ENCODE measurements around the gene SH3GLB2.
A peak's percentile ranks its signal among the peaks of the same experiment; 100 is the strongest.

SH3GLB2 gene

GRCh38 chr9:129028192-129028966 lies at the start of gene SH3GLB2:
TSS of gene SH3GLB2 (minus strand) at chr9:129028331. CDS start at chr9:129028154, 177 bp downstream.
- peak; percentile 78 to 92 for DNase-seq

DNA sequence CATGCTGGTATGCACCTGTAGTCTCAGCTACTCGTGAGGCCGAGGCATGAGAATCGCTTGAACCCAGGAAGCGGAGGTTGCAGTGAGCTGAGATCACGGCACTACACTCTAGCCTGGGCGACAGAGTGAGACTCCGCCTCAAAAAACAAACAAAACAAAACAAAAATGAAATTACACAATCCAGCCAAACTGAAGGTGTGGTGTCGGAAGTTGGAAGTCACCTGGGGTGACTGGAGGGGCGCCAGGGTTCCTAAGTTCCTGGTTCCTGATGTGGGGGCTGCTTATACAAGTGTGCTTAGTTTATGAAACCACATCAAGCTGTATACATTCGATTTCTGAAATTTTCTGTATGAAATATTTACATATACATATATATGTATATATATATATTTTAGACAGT lies 49.1 kb upstream of the SH3GLB2 start:
- no peak for DNase-seq

- no peak for DNase-seq
Measured at GRCh38 chr9:129076640-129077037, 48.5 kb upstream of the SH3GLB2 start.

- DNase-seq, result no peak
Measured at GRCh38 chr9:129075996-129076639, 48.0 kb upstream of the SH3GLB2 start.

GRCh38 chr9:129074106-129074505 lies 46.0 kb upstream of the SH3GLB2 start:
- no peak for DNase-seq

GRCh38 chr9:129073404-129073803 lies 45.3 kb upstream of the SH3GLB2 start:
- DNase-seq, result no peak

DNA sequence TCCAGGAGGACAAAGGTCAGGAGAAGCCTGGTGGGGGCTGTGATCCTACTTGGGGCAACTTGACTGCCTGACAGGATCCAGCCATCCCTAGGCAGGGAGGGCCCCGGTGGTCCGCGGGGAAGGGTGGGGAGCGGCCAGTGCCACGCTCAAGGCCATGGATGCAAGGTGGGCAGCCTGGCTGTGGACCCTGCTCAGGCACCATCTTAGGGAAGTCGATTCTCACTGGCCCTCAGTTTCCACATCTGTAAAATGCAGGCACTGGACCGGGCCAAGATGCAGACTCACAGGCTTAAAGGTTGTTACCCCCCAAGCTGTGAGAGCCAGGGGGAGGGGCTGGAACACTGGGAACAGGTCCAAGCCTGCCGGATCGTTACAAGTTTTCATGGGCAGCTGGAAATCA lies 44.0 kb upstream of the SH3GLB2 start:
- DNase-seq, result no peak

GRCh38 chr9:129071526-129072126 lies 43.5 kb upstream of the SH3GLB2 start:
- DNase-seq, result no peak

DNA sequence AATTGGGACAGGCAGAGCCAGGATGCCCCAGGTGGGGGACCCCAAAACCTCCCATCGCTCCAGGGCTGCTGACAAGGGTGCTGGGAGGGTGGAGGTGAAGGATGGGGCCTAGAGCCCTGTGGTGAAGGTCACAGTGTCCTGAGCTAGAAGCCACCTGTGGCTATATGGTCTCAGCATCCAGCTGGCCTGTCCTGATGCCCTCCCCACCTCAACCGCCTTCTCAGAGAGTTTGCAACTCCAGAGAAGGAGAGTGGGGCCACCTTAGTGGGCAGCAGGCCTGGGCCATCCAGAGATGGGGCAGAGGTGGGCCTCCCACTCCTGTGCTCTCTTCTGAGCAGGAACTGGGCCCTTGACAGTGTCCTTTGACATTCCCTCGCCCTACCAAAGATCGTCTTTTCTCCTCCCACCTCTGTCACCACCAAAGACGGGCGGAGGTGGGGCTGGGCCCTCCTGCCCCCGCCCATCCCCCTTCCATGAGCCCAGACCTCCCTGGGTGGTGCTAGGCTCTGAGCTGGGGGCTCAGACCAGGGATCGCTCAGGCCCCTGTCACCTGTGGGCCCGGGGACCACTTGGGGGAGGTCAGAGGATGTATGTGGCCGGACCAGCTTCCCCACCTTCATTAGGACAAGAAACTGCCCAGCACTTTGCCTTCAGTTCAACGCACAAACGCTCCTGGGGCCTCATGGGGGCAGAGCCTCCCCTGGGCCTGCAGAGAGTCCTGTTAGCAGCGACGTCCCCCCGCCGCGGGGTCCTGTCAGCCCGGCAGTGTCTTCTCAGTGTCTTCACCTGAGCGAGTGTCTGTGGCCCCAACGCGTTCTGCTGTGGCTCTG lies 42.8 kb upstream of the SH3GLB2 start:
- no peak for DNase-seq

- DNase-seq, result no peak
Measured at GRCh38 chr9:129069862-129070641, 41.9 kb upstream of the SH3GLB2 start.

DNA sequence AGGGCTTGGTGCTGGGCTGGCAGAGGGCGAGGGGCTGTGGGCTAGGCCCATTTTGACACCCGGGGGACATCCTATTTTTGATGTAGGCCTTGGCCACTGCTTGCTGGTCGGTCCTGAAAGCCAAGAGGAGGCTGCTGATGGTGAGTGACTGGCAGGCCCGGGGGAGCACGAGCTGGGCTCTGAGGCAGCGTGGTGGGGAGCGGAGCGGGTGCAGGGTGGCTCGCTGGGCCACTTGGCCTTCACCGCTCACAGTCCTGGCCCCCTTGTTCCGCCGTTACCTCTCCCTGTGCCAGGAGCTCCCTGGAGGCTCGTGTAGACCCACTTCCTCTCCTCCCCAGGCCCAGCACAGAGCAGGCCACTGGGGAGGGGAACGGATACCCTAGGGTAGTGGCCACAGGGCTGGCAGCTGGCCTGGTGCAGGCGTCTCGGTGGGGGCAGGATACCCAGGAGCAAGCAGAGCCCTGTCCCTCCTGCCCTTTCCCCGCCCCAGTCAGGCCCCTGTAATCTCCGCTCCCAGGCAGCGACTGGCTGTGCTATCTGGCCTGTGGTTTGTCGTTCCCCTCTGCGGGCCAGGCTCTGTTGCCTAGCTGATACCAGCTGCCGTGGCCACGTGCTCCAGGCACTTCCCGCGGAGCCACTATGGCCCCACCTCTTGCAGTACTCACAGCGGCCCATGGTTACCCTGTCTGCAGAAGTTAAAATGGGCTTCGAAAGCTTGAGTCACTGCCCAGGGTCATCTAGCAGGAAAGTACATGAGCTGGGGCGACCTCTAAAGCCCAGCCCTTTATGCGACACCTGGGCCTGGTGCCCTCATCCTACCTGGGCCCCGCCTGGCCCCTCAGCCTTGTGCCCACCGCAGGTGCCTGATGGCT lies 41.1 kb upstream of the SH3GLB2 start:
- DNase-seq, result no peak

GRCh38 chr9:129068110-129068509 lies 40.0 kb upstream of the SH3GLB2 start:
- DNase-seq, result no peak

DNA sequence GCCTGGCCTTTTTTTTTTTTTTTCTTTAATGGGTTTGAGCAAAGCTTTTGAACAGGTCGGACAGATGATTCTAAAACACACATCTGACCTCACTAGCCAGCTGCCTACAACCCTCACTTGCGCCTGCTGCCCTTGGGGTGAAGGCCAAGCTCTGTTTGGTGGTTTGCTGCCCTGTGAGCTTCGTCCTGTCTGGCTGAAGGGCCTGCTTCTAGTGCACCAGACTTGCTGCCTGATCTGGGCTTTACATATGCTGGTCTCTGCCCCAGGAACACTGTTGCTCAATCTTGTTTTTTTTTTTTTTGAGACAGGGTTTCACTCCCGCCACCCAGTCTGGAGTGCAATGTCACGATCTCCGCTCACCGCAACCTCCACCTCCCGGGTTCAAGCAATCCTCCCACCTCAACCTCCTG lies 36.4 kb upstream of the SH3GLB2 start:
- no peak for DNase-seq

GRCh38 chr9:129063061-129063460 lies 34.9 kb upstream of the SH3GLB2 start:
- no peak for DNase-seq

- DNase-seq, result no peak
Measured at GRCh38 chr9:129060991-129061390, 32.9 kb upstream of the SH3GLB2 start.

DNA sequence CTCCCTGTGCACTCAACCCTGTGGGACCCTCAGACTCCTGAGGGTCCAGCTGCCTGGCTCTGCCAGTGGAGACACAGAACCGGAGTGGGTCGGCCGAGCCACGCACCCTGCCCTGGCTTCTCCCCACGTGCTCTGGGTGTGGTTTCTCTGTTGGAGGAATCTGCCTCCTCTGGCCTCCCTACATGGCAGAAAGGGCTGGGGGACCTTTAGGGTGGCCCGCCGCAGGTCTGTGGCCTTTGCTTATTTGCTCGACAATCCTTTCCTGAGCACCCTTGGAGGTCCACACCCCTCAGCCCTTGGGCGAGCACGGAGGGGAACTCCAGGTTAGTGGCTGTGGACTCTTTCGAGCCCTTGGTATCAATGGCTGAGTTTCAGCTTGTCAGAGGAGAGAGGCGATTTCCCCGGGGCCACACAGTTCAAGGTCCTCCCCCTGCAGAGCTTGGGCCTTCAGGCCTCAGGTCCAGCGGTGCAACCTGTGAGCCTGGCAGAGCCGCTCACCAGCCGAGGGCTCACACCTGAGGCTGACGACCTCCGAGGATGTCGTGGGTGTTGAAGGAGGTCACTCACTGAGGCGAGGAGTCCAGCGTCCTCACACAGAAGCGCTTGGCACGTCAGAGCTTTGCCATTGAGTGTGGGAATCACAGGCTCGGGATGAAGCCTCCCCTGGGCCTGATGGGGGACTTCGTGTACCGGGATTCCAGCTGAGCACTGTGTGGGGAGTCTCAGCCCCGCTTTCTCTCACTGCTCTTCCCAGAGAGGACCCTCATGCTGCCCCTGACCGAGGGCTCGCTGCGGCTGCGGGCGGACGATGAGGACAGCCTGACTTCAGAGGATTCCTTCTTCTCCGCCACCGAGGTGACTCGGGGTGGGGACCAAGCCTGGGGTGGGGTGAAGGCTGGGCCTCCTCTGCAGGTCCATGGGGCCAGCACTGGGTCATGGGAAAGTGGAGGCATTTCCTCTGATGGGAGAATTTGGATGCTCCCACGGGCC lies 32.0 kb upstream of the SH3GLB2 start:
- DNase-seq, result no peak

- DNase-seq, result no peak
Measured at GRCh38 chr9:129058965-129059795, 31.0 kb upstream of the SH3GLB2 start.

- no peak for DNase-seq
Measured at GRCh38 chr9:129054163-129054851, 26.2 kb upstream of the SH3GLB2 start.
